Neural progenitor cell (in vitro differentiated cells): Measurements from ENCODE around the gene ELMO1.

ENCODE experiments used
- CTCF ChIP-seq: fragments of 200-600 bp; sonication (generic); IDR thresholded peaks from 2 replicates; pipeline ENCODE4 v1.5.1; 2017; ENCODE audit warnings: antibody characterized with exemption, mild to moderate bottlenecking
- EZH2phosphoT487 ChIP-seq: fragments of 200-600 bp; sonication (generic); IDR thresholded peaks from 2 replicates; pipeline ENCODE4 v1.6.1; 2017; ENCODE audit warnings: antibody characterized with exemption

GRCh38 chr7:37346761-37347160 is 101.9 kb downstream of the ELMO1 start:
- TF ChIP-seq CTCF, result no peak
- TF ChIP-seq EZH2phosphoT487, result no peak
